ENCODE measurements around the gene GLT8D2.
A peak's percentile ranks its signal among the peaks of the same experiment; 100 is the strongest.
"Not testable (repeated sequence)": the region's sequence is repeated elsewhere in the genome, so short reads cannot be mapped to it uniquely, and the experiment has no call there.

Gene GLT8D2

GRCh38 chr12:104039769-104040168 is 10.2 kb downstream of the GLT8D2 start:
- not testable (repeated sequence) for DNase-seq (ENCODE audit: low spot score in 2 of 2); H3K36me3 Mint-ChIP-seq; H3K4me1 Mint-ChIP-seq; H3K9me3 Mint-ChIP-seq; H3K27ac Mint-ChIP-seq; H3K4me3 Mint-ChIP-seq; ATAC-seq (ENCODE audit: low read depth); H3K27me3 Mint-ChIP-seq

GRCh38 chr12:104036143-104036542 is 13.8 kb downstream of the GLT8D2 start:
- H3K36me3 Mint-ChIP-seq; H3K27me3 Mint-ChIP-seq; H3K9me3 Mint-ChIP-seq; DNase-seq (ENCODE audit: low spot score in 2 of 2); ATAC-seq (ENCODE audit: low read depth); H3K27ac Mint-ChIP-seq; H3K4me3 Mint-ChIP-seq; H3K4me1 Mint-ChIP-seq: not testable (repeated sequence)

- peak; percentile 42 for ATAC-seq (ENCODE audit: low read depth)
- H3K36me3 Mint-ChIP-seq: not testable (repeated sequence)
Observed at GRCh38 chr12:104030596-104030995, 19.4 kb downstream of the GLT8D2 start.

GRCh38 chr12:104026841-104027599 is 23.0 kb downstream of the GLT8D2 start:
- H3K9me3 Mint-ChIP-seq: peaks cover 5% of the 10 kb centered on the region
- H3K36me3 Mint-ChIP-seq: peaks cover 4% of the 10 kb centered on the region
- H3K27ac Mint-ChIP-seq: no peak overlapping the region
- no peaks in the 10 kb centered on the region for H3K4me1 Mint-ChIP-seq
- no peak overlapping the region for H3K4me3 Mint-ChIP-seq
- ATAC-seq (ENCODE audit: low read depth): no peak
- peaks cover 10% of the 10 kb centered on the region for H3K27me3 Mint-ChIP-seq
- no peak for DNase-seq (ENCODE audit: low spot score in 2 of 2)

More at GRCh38 chr12:104030596-104030995, 19.4 kb downstream of the GLT8D2 start:
- H3K27me3 Mint-ChIP-seq; H3K4me1 Mint-ChIP-seq; H3K27ac Mint-ChIP-seq; DNase-seq (ENCODE audit: low spot score in 2 of 2); H3K9me3 Mint-ChIP-seq; H3K4me3 Mint-ChIP-seq: not testable (repeated sequence)

- Mint-ChIP-seq H3K4me1 (no peaks in the 10 kb centered on the region), H3K27ac (no peak overlapping the region), H3K9me3 (peaks cover 9% of the 10 kb centered on the region), H3K4me3 (no peak overlapping the region), H3K27me3 (peaks cover 10% of the 10 kb centered on the region), H3K36me3 (peaks cover 4% of the 10 kb centered on the region)
- no peak for ATAC-seq (ENCODE audit: low read depth)
- no peak for DNase-seq (ENCODE audit: low spot score in 2 of 2)
Observed at GRCh38 chr12:104025771-104026170, 24.2 kb downstream of the GLT8D2 start.

- Mint-ChIP-seq H3K36me3 (peaks cover 4% of the 10 kb centered on the region), H3K4me1 (no peaks in the 10 kb centered on the region), H3K4me3 (no peak overlapping the region), H3K27me3 (peaks cover 11% of the 10 kb centered on the region), H3K27ac (no peak overlapping the region), H3K9me3 (peaks cover 11% of the 10 kb centered on the region)
- ATAC-seq (ENCODE audit: low read depth) (no peak), DNase-seq (ENCODE audit: low spot score in 2 of 2) (no peak)
Observed at GRCh38 chr12:104024348-104024747, 25.6 kb downstream of the GLT8D2 start.

GRCh38 chr12:104023710-104024109 is 26.3 kb downstream of the GLT8D2 start:
- no peaks in the 10 kb centered on the region for H3K4me1 Mint-ChIP-seq
- H3K36me3 Mint-ChIP-seq: peaks cover 4% of the 10 kb centered on the region
- ATAC-seq (ENCODE audit: low read depth) (no peak), DNase-seq (ENCODE audit: low spot score in 2 of 2) (no peak)
- H3K27me3 Mint-ChIP-seq: peaks cover 9% of the 10 kb centered on the region
- no peak overlapping the region for H3K27ac Mint-ChIP-seq
- H3K4me3 Mint-ChIP-seq: no peak overlapping the region
- H3K9me3 Mint-ChIP-seq: peaks cover 11% of the 10 kb centered on the region

- Mint-ChIP-seq H3K27ac (no peak overlapping the region), H3K9me3 (peaks cover 11% of the 10 kb centered on the region), H3K27me3 (peaks cover 9% of the 10 kb centered on the region), H3K36me3 (peaks cover 4% of the 10 kb centered on the region), H3K4me3 (no peak overlapping the region), H3K4me1 (no peaks in the 10 kb centered on the region)
- no peak for DNase-seq (ENCODE audit: low spot score in 2 of 2)
- no peak for ATAC-seq (ENCODE audit: low read depth)
Observed at GRCh38 chr12:104022786-104023185, 27.2 kb downstream of the GLT8D2 start.

- H3K27me3 Mint-ChIP-seq; H3K4me3 Mint-ChIP-seq; H3K4me1 Mint-ChIP-seq; ATAC-seq (ENCODE audit: low read depth); H3K36me3 Mint-ChIP-seq; H3K27ac Mint-ChIP-seq; DNase-seq (ENCODE audit: low spot score in 2 of 2): not testable (repeated sequence)
- peaks cover 11% of the 10 kb centered on the region for H3K9me3 Mint-ChIP-seq
Observed at GRCh38 chr12:104021862-104022261, 28.1 kb downstream of the GLT8D2 start.

GRCh38 chr12:104012331-104012730 is 37.7 kb downstream of the GLT8D2 start:
- DNase-seq (ENCODE audit: low spot score in 2 of 2): no peak
- Mint-ChIP-seq H3K36me3 (peaks cover 4% of the 10 kb centered on the region), H3K4me1 (no peaks in the 10 kb centered on the region), H3K27me3 (peaks cover 4% of the 10 kb centered on the region), H3K9me3 (no peaks in the 10 kb centered on the region), H3K4me3 (no peak overlapping the region), H3K27ac (no peak overlapping the region)
- ATAC-seq (ENCODE audit: low read depth): no peak

GRCh38 chr12:104011253-104011652 is 38.7 kb downstream of the GLT8D2 start:
- H3K27ac Mint-ChIP-seq: no peak overlapping the region
- no peak for DNase-seq (ENCODE audit: low spot score in 2 of 2)
- H3K36me3 Mint-ChIP-seq: peaks cover 4% of the 10 kb centered on the region
- H3K27me3 Mint-ChIP-seq: peaks cover 6% of the 10 kb centered on the region
- H3K4me1 Mint-ChIP-seq: no peaks in the 10 kb centered on the region
- no peaks in the 10 kb centered on the region for H3K9me3 Mint-ChIP-seq
- no peak for ATAC-seq (ENCODE audit: low read depth)
- H3K4me3 Mint-ChIP-seq: no peak overlapping the region

GRCh38 chr12:104010606-104011169 is 39.3 kb downstream of the GLT8D2 start:
- no peak overlapping the region for H3K4me3 Mint-ChIP-seq
- H3K9me3 Mint-ChIP-seq: no peaks in the 10 kb centered on the region
- H3K27ac Mint-ChIP-seq: no peak overlapping the region
- H3K36me3 Mint-ChIP-seq: peaks cover 4% of the 10 kb centered on the region
- no peaks in the 10 kb centered on the region for H3K4me1 Mint-ChIP-seq
- ATAC-seq (ENCODE audit: low read depth) (no peak), DNase-seq (ENCODE audit: low spot score in 2 of 2) (no peak)
- H3K27me3 Mint-ChIP-seq: peaks cover 6% of the 10 kb centered on the region

- no peak for ATAC-seq (ENCODE audit: low read depth)
- no peak for DNase-seq (ENCODE audit: low spot score in 2 of 2)
- Mint-ChIP-seq H3K4me1 (no peaks in the 10 kb centered on the region), H3K4me3 (no peak overlapping the region), H3K36me3 (peaks cover 4% of the 10 kb centered on the region), H3K27ac (no peak overlapping the region), H3K27me3 (peaks cover 6% of the 10 kb centered on the region), H3K9me3 (no peaks in the 10 kb centered on the region)
Observed at GRCh38 chr12:104010121-104010520, 39.9 kb downstream of the GLT8D2 start.

GRCh38 chr12:104006929-104007328 is 43.1 kb downstream of the GLT8D2 start:
- DNase-seq (ENCODE audit: low spot score in 2 of 2): no peak
- Mint-ChIP-seq H3K4me1 (no peaks in the 10 kb centered on the region), H3K27ac (no peak overlapping the region), H3K27me3 (peaks cover 10% of the 10 kb centered on the region), H3K9me3 (no peaks in the 10 kb centered on the region), H3K4me3 (no peak overlapping the region), H3K36me3 (peaks cover 4% of the 10 kb centered on the region)
- ATAC-seq (ENCODE audit: low read depth): no peak

- DNase-seq (ENCODE audit: low spot score in 2 of 2) (no peak), ATAC-seq (ENCODE audit: low read depth) (no peak)
- H3K27me3 Mint-ChIP-seq: peaks cover 16% of the 10 kb centered on the region
- H3K36me3 Mint-ChIP-seq: no peaks in the 10 kb centered on the region
- H3K27ac Mint-ChIP-seq: no peak overlapping the region
- H3K4me1 Mint-ChIP-seq: peaks cover 2% of the 10 kb centered on the region
- H3K4me3 Mint-ChIP-seq: no peak overlapping the region
- H3K9me3 Mint-ChIP-seq: no peaks in the 10 kb centered on the region
Observed at GRCh38 chr12:104003596-104003995, 46.4 kb downstream of the GLT8D2 start.
